Heart right ventricle (tissue), 16 donors: ENCODE results near the gene PAM16. TPM values are rescaled to one million over a fixed set of nuclear protein-coding genes. Genes with fewer than 3 reads are reported as not detected.

Experiments used
- ATAC-seq, 8 donors: fragments of 200-7000 bp; cut with Tn5 transposase; one replicate each; pipeline ENCODE4 v1.9.1; 2020; ENCODE audit warnings: mild to moderate bottlenecking in 8 of 8, moderate library complexity in 8 of 8, moderate number of reproducible peaks in 1 of 8
- DNase-seq, 2 donors: peaks; one replicate each; pipeline ENCODE4 v3.0.0-alpha.2; 2020
- H3K27ac ChIP-seq, 10 donors: fragments of 200-600 bp; sonication (generic) in 2 of 10; one replicate each; pipeline versions ENCODE4 v1.5.0 to v1.8.0; 2020 to 2022; ENCODE audit warnings: mild to moderate bottlenecking in 3 of 10
- H3K27me3 ChIP-seq, 7 donors: fragments of 200-600 bp; one replicate each; pipeline ENCODE4 v1.8.0; 2021 to 2022; ENCODE audit warnings: mild to moderate bottlenecking in 2 of 7
- H3K36me3 ChIP-seq, 9 donors: fragments of 200-600 bp; sonication (generic) in 1 of 9; one replicate each; pipeline versions ENCODE4 v1.5.0 to v1.8.0; 2020 to 2022; ENCODE audit warnings: mild to moderate bottlenecking in 2 of 9
- H3K4me1 ChIP-seq, 9 donors: fragments of 200-600 bp; sonication (generic) in 1 of 9; one replicate each; pipeline versions ENCODE4 v1.5.0 to v1.8.0; 2020 to 2022; ENCODE audit warnings: mild to moderate bottlenecking in 4 of 9
- H3K4me3 ChIP-seq, 10 donors: fragments of 200-600 bp; sonication (generic) in 2 of 10; one replicate each; pipeline versions ENCODE4 v1.5.0 to v1.8.0; 2020 to 2022; ENCODE audit warnings: mild to moderate bottlenecking in 7 of 10, moderate library complexity in 2 of 10
- H3K9me3 ChIP-seq, 11 donors: fragments of 200-600 bp in 10 of 11; sonication (generic) in 2 of 11; one replicate each; pipeline versions ENCODE4 v1.5.0 to v1.8.0; 2013 to 2022; ENCODE audit warnings: mild to moderate bottlenecking in 2 of 11, control low read depth in 1 of 11, moderate library complexity in 1 of 11
- WGBS, 2 donors: extraction: QIAGEN DNeasy Blood & Tissue Kit; methylation state at CpG; one replicate each; pipeline ENCODE4 v1.1.7; 2013; ENCODE audit warnings: inconsistent platforms in 1 of 2; 5-methylcytosine and 5-hydroxymethylcytosine counted together
- intact Hi-C, 10 donors: fragments of 100-400 bp; cut with DNase I; formaldehyde crosslinking; loops; one replicate each; pipeline versions ENCODE4 v1.11.1 to v1.14.2; 2022
- polyA plus RNA-seq, 2 donors: library from polyadenylated mRNA; stranded (reverse); fragments of 200-250 nt; gene quantifications; one replicate each; pipeline ENCODE4 v1.2.3, GENCODE V29; 2013
- total RNA-seq, 10 donors: library from RNA; stranded (reverse); fragmentation: NEBNext Ultra II Directional in 3 of 10; extraction: Animal tissue kit (Norgen Biotek cat#: 25700) in 3 of 10; gene quantifications; one replicate each; pipeline versions ENCODE4 v1.2.1 to v1.2.4, GENCODE V29; 2021 to 2023
- TF ChIP-seq, protein P1 (sequence below), 9 donors: fragments of 200-600 bp; sonication (generic) in 2 of 9; IDR thresholded peaks; one replicate each; pipeline versions ENCODE4 v1.5.0 to v1.8.0; 2021 to 2022; ENCODE audit warnings: antibody characterized with exemption in 9 of 9, mild to moderate bottlenecking in 5 of 9, moderate library complexity in 1 of 9
- donor health status: Arrhythmogenic right ventricular cardiomyopathy.
- donor health status: ischemic (EF 13 %, LVEDD 7.1; RV severe dilation, severe dysfunction).
- donor health status: healthy with polysubstance abuse.
- donor health status: DM: no; HTN: yes; CAD: no.
- donor health status: DM: no; HTN: no; CAD: no.
- donor health status: ischemic (EF 25% LVEDD 6.9; RV normal size, moderate dysfunction).
- donor health status: ischemic (EF 25% LVEDD 5.7; RV mildly dilated, moderate dysfunction).
- donor health status: healthy.
- donor health status: DM: yes; HTN: yes; CAD: no.
- donor health status: Ischemic cardiomyopathy.
- donor health status: ischemic (EF 35%, LVEDD 5.7; RV mildly dilated, moderate dysfunction).
- donor health status: nonischemic (EF 11% LVEDD 7.7; RV severe dilation, severe dysfunction).
- donor health status: DM: yes; HTN: yes; CAD: no.
- donor health status: PGD.
- donor health status: ischemic (EF 29% LVEDD 5.4; RV normal size, mild dysfunction).
- donor health status: nonischemic (EF 23%, LVEDD 6.1; RV moderate dilation, normal function).

PAM16 gene
- total and polyA plus RNA-seq, 12 donors, result 44.2 to 288 (median 59.0) TPM

DNA sequence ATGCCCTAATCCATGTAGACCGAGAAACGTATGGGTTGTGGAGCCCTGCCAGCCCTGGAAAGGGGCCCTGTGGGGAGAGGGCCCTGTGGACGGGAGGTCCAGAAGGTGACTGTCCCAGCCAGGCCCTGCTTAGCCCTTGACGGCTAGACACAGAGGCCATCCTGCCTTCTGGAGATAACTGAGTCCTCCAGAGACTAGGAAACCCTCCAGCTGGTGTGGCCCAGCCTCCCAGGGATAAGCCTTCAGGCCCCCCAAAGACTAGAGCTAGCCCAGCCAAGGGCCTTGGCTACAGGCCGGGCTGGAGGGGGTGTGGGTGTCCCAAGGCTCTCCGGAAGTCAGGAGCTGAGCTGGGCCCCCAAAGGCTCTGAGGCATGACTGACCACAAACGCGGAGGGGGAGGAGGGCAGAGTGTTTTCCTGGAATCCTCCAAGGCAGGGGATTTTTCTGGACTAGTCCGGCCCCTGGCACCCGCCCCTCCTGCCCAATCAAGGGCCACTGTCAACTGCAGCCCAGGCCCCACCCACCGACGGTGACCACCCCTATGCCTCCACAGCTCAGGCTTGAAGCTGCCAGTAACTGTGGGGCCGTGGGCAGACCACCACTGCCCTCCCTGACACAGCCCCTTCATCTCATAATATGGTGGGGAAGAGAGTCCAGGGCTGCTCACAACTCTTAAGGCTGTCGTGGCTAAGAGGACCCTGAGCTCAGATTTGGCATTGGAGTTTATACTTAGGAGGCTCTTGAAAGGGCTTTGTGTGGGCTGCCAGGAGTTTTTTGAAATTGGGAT lies 19.6 kb upstream of the PAM16 start:
- peak; percentile 79 to 82 for DNase-seq
- peak overlapping the region in 7 of 10 donors; percentile 54 to 70 (median 62) for H3K4me3 ChIP-seq
- 56 to 65% methylated on average over 14 of the region's 14 CpGs for WGBS, 2 donors
- H3K4me1 ChIP-seq, result peaks cover 26 to 71% (median 55%) of the 10 kb centered on the region in 9 donors
- TF ChIP-seq, protein P1, sequence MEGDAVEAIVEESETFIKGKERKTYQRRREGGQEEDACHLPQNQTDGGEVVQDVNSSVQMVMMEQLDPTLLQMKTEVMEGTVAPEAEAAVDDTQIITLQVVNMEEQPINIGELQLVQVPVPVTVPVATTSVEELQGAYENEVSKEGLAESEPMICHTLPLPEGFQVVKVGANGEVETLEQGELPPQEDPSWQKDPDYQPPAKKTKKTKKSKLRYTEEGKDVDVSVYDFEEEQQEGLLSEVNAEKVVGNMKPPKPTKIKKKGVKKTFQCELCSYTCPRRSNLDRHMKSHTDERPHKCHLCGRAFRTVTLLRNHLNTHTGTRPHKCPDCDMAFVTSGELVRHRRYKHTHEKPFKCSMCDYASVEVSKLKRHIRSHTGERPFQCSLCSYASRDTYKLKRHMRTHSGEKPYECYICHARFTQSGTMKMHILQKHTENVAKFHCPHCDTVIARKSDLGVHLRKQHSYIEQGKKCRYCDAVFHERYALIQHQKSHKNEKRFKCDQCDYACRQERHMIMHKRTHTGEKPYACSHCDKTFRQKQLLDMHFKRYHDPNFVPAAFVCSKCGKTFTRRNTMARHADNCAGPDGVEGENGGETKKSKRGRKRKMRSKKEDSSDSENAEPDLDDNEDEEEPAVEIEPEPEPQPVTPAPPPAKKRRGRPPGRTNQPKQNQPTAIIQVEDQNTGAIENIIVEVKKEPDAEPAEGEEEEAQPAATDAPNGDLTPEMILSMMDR (IDR thresholded peaks at IDR 0.05), result no peak
- H3K27me3 ChIP-seq, result no peaks in the 10 kb centered on the region
- H3K9me3 ChIP-seq, result no peaks in the 10 kb centered on the region
- H3K36me3 ChIP-seq, result peaks cover 0 to 24% (median 0%) of the 10 kb centered on the region in 9 donors
- peak; percentile 5 to 62 (median 48) for ATAC-seq
- H3K27ac ChIP-seq, result peak overlapping the region in 9 of 10 donors; percentile 34 to 88 (median 81)
- intact Hi-C loops, result no loop called here

DNA sequence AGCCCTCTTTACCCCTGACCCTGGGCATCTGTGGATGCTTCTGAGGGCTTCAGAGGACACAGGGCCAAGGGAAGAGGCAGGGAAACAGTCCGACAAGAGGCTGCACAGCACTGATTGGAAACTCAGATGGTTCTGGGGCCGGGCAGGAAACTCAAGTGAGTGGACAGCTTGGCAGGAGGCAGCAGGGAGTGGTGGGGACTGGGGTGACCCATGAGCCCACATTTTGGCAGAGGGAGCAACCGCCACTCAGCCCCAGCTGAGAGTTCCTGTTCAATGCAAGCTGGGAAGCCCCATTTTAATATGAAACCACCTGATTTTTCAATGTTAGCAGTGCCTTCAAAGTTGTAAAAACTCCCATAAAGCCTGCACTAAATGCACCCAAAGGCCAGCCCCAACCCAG lies 19.0 kb upstream of the PAM16 start:
- H3K36me3 ChIP-seq, result peaks cover 0 to 26% (median 0%) of the 10 kb centered on the region in 9 donors
- H3K27me3 ChIP-seq, result no peaks in the 10 kb centered on the region
- no peak for DNase-seq
- no peaks in the 10 kb centered on the region for H3K9me3 ChIP-seq
- TF ChIP-seq, protein P1 (IDR thresholded peaks at IDR 0.05), result no peak
- H3K4me3 ChIP-seq, result no peak overlapping the region
- ATAC-seq, result no peak
- H3K4me1 ChIP-seq, result peaks cover 26 to 65% (median 49%) of the 10 kb centered on the region in 9 donors
- WGBS, 2 donors, result 61 to 64% methylated on average over 3 of the region's 3 CpGs
- H3K27ac ChIP-seq, result peak overlapping the region in 9 of 10 donors; percentile 34 to 88 (median 81)
- intact Hi-C loops, result no loop called here

DNA sequence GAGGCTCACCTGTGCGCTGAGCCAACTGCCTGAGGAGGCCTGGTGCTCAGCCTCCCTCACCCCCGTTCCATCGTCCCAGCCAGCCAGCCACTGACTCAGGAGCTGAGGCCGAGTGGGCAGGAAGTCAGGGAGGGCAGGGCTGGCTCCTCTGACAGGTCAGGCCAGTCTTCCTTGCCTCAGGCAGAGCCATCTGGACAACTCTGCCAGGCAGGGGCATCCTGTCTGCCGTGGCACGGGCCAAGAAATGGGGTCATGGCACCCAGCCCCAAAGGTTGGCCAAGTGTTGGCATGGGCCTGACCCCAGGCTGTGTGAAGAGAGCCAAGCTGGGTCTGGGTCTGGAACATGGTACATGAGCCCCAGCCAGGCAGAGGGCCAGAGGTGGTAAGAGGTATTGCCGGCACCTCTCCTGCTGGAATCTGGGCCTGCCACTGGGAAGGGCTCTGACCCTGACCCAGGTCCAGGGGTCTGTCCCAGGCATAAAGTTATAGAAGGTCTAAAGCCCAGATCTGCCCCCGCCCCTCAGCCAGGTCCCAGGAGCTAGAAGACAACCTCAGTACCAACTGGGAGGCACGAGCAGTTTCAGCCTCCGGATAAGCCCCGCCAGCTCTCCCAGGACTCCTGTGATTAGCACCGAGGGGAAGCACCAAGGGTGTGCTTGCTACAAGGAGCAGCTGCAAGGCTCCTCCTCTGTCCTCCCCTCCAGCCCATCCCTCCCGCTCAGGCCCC lies 18.0 kb upstream of the PAM16 start:
- TF ChIP-seq, protein P1 (IDR thresholded peaks at IDR 0.05), result no peak
- no peak for ATAC-seq
- Histone ChIP-seq H3K4me3 (no peak overlapping the region), H3K27ac (peak overlapping the region in 3 of 10 donors; percentile 81 to 86 (median 84)), H3K27me3 (no peaks in the 10 kb centered on the region), H3K36me3 (peaks cover 0 to 36% (median 5%) of the 10 kb centered on the region in 9 donors), H3K9me3 (no peaks in the 10 kb centered on the region), H3K4me1 (peaks cover 19 to 55% (median 40%) of the 10 kb centered on the region in 9 donors)
- intact Hi-C loops, result no loop called here
- peak in 1 of 2 donors; percentile 15 for DNase-seq
- WGBS, 2 donors, result 81% methylated on average over 13 of the region's 13 CpGs

DNA sequence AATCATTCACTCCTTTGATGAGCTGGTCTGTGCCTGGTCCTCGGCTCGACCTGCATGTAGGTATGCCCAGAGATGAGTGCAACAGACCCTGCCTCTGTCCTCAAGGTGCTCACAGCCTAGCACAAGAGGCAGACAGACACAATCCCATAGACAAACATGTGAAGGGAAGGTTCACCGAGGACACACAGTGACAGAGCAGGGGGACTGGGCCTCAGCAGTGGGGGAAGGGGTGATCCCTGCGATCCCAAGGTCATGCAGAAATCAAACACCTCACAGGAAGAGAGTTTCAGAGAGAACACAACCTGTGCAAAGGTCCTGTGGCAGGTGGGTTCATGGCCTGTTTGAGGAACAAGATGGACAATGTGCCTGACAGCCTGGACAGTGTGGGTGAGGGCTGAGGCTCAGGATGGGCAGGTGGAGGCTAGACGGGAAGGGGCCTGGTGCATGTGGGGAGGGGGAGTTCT lies 16.3 kb upstream of the PAM16 start:
- intact Hi-C loops, result no loop called here
- no peak overlapping the region for H3K4me3 ChIP-seq
- TF ChIP-seq, protein P1 (IDR thresholded peaks at IDR 0.05), result no peak
- peaks cover 0 to 53% (median 9%) of the 10 kb centered on the region in 9 donors for H3K36me3 ChIP-seq
- no peaks in the 10 kb centered on the region for H3K9me3 ChIP-seq
- DNase-seq (no peak), ATAC-seq (no peak)
- no peak overlapping the region for H3K27ac ChIP-seq
- WGBS, 2 donors, result 92 to 99% methylated on average over 5 of the region's 5 CpGs
- H3K4me1 ChIP-seq, result peaks cover 8 to 38% (median 23%) of the 10 kb centered on the region in 9 donors
- H3K27me3 ChIP-seq, result no peaks in the 10 kb centered on the region
